Epithelial cell of prostate (primary cell): ENCODE results near the gene TXN2.
"Not testable (repeated sequence)": the region's sequence is repeated elsewhere in the genome, so short reads cannot be mapped to it uniquely, and the experiment has no call there.

ENCODE experiments used
- DNase-seq: peaks from one replicate; pipeline ENCODE4 v3.0.0-alpha.2; 2011; ENCODE audit warnings: low read depth, low spot score
- H3K27ac ChIP-seq: fragments of 450-650 bp; 2 replicates; pipeline ENCODE4 v1.5.1; 2017; ENCODE audit warnings: mild to moderate bottlenecking

The TXN2 gene

GRCh38 chr22:36481393-36482168, at the start of gene TXN2:
Gene TXN2 (minus strand): TSS chr22:36481640. CDS start chr22:36480837, 803 bp downstream.
- peak within 1 kb of the TSS; percentile 97 for H3K27ac ChIP-seq
- DNase-seq, result peak; percentile 85

DNA sequence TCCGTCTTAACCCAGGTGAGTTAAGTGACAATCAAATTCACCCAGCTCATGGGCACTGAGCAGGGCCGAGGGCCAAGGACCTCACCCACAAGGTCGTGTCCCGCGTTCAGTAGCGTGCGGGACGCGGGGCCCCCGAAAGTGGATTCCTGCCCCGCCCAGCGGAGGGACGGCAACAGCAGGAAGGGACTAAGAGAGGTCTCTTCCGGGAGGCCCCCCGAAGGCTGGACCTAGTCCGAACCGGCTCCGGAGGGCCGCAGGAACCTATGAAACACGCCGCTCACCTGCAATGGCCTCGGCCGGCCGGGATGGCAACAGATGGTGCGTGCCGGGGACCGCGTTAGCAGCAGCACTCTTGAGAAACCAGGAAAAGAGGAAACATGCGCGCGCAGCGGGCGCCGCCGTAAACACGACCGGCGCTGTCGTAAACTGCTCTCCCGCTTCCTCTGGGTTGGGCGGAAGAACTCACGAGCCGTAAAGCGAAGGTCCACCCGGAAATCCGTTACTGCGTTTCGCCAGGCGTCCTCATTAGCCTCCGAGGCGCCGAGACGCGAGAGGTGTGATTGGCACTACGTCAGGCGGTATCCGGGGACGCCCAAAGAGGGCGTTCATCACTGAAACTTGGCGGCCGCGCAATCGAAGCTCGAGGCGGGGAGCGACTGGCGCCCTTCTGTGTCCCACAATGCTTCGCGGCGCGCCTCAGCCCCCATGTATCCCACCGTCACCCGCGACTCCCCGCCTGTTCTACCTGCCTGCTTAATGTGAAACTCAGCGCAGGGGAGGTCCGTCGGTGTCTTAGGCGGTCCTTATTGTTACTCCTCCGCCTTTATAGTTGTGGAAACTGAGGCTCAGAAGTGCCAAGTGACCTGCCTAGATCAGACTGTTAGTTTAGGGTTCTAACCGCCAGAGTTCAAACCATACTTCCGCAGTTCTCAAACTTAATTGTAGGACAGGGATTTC, 47.6 kb upstream of the TXN2 start, which contains the start of gene EIF3D:
Gene EIF3D, minus strand, starts transcription at position 372 of the 957 bp plus-strand sequence. CDS start 3,045 bp downstream, outside the sequence.
- peak; percentile 99 for DNase-seq
- peak within 1 kb of the TSS; percentile 95 for H3K27ac ChIP-seq

DNA sequence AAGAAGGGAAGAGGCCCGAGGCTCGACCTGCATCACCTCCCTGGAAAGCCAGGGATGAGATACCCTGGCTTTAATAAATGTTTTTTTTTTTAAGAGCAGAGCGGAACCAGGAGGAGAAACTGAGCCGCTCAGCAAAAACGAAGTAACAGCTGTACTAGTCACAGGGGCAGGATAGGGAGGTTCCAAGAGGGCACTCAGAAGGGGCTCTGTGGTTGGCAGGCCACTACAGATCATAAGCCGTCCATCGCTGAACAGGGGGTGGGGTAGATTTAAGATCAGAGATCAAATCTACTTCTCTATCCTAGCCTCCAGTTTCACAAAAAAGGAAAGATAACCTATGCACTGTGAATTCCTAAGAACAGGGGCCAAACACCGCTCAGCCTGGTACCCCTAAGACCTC, 46.9 kb upstream of the TXN2 start:
- no peak for DNase-seq
- peak overlapping the region; percentile 95 for H3K27ac ChIP-seq

DNA sequence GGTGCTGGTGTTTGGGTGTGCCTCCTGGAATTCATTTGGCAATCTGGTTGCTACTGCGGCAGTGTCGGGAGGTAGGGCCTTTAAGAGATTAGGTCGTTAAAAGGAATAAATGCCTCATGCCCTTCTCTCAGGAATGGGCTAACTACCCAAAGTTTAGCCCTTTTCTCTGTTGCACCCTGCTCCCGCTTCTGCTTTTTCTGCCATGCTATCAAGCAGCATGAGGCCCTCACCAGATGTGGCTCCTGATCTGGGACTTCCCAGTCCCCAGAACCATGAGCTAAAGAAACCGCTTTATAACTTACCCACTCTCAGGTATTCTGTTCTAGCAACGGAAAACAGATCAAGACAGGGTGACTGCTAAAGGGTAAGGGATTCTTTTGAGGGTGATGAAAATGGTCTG, 41.2 kb upstream of the TXN2 start:
- DNase-seq, result no peak

GRCh38 chr22:36520423-36520822, 39.0 kb upstream of the TXN2 start:
- H3K27ac ChIP-seq, result no peak overlapping the region

More for the DNA sequence above, 41.2 kb upstream of the TXN2 start:
- no peak overlapping the region for H3K27ac ChIP-seq

DNA sequence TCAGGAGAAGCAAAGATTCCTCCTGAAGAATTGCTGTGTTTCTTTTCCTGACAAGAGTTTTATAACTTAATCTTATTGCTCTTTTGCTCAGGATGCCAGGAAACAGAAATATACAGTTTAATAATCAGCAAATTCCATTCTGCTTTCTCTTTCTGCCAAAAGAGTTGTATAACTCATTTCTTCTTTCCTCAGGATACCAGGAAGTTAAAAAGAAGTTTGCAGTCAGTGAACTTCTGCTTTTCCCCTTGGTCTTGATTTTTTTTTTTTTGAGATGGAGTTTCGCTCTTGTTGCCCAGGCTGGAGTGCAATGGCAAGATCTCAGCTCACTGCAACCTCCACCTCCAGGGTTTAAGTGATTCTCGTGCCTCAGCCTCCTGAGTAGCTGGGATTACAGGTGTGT, 38.5 kb upstream of the TXN2 start:
- H3K27ac ChIP-seq, DNase-seq: not testable (repeated sequence)

More at GRCh38 chr22:36520423-36520822, 39.0 kb upstream of the TXN2 start:
- no peak for DNase-seq

DNA sequence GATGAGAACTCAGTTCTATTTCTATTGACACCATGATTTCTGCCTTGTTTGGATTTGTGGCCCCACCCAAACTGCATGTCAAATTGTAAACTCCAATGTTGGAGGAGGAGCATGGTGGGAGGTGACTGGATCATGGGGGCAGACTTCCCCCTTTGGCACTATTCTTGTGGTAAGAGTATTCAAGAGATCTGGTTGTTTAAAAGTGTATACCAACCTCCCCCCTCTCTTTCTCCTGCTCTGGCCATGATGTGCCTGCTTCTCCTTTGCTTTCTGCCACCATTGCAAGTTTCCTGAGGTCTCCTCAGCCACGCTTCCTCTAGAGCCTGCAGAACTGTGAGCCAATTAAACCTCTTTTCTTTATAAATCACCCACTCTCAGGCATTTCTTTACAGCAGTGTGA, 33.3 kb upstream of the TXN2 start:
- DNase-seq, result no peak
- no peak overlapping the region for H3K27ac ChIP-seq

DNA sequence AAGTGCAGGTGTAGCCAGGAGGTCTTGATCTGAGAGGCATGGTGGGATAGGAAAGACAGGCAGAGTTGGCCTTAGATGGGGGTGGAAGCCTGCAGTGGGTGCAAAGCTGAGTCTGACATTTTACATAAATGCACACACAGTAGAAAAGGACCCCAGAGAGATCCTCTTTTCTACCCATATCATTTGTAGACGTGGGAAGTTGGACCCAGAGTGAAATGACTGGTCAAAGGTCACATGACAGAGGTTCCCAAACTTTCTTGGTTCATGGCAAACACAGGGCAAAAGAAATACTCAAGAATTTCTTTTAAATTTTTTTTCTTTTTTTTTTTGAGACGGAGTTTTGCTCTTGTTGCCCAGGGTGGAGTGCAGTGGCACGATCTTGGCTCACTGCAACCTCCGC, 31.6 kb upstream of the TXN2 start:
- H3K27ac ChIP-seq, result no peak overlapping the region
- no peak for DNase-seq

DNA sequence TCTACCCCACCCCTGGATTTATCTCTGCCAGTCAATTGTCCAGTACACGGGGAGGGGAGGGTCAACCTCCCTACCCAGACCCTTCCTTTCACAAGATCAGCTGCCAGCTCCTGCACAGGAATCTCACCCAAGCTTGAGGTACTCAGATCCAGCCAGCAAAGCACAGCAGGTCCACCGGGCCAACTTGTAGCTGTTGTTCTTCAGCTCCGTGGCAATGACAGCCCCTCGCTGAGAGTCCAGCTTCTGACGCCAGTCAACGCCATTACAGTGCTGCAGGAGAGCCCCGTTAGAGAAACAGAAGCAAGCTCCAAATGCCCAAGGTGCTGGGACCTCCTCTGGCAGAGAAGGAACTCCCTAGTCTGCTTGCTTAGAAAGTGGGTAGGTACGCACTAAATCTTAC, 30.9 kb upstream of the TXN2 start:
- no peak for DNase-seq
- no peak overlapping the region for H3K27ac ChIP-seq

- DNase-seq, result no peak
- no peak overlapping the region for H3K27ac ChIP-seq
Observed at GRCh38 chr22:36510966-36511881, 29.8 kb upstream of the TXN2 start.

- no peak overlapping the region for H3K27ac ChIP-seq
- no peak for DNase-seq
Observed at GRCh38 chr22:36510384-36510783, 28.9 kb upstream of the TXN2 start.

DNA sequence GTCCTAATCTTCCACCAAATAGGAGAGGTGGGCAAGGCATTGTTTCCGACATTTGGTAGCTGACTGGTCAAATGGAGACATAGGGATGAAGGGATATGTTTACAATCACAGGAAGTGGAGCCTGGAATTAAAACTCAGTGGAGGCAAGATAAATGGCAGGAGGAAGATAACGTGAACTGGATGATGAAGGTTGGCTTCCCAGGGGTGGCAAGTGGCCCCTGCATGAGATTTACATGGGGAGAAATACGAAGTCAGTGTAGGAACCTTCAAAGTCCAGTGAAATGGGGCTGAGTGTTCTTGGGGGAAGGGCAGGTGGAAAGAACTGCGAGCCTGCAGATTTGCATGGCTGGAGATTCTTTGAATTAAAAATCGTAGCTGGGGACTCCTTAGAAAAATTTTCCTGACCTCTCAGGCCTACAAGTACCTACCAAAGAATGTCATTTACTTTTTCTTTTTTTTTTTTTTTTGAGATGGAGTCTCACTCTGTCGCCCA, 26.1 kb upstream of the TXN2 start:
- H3K27ac ChIP-seq, result no peak overlapping the region
- no peak for DNase-seq

DNA sequence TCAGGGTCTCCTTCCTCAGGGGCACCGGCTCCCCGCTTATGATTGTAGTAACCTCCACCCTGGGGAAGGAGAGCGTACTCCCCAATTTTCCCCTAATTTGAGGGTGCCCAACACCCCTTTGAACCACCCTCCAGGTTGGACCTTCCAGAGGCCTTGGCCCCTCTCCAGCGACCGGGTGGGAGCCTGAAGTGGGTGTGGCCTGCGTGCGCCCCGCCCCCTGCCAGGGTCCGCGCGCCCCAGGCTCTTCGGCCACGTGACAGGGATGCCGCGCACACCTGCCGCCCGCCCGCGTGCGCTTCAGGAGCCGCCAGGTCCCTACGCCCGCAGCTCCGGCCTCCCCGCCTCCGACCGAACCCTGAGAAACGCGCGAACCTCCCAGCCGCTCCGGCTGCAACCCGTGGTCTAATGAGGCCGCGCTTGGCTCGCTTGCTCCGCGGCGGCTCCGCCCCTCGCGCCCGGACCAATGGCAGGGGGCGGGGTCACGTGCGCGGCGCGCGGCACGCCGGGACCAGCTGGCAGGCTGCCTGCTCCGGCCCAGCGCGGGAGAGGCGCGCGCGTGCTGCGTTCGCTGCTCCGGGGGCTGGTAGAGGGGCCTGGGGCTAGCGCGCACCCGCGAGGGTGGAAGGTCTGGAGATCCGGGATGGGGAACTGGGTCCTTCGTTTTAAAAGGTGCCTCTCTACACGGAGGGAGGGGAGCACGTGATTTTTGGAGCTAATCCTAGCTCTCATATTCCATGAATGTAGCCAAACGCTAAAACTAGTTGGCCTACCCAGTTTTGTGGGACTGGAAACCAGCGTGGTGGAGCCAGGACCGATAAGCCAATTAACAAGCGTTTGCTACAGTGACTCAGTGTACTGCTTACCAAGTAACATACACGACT, 25.4 kb upstream of the TXN2 start, which contains the start of gene FOXRED2:
Gene FOXRED2, minus strand, starts transcription at position 404 of the 881 bp plus-strand sequence. CDS start 618 bp downstream, outside the sequence.
- H3K27ac ChIP-seq, result no peak within 1 kb of the TSS
- DNase-seq, result no peak

DNA sequence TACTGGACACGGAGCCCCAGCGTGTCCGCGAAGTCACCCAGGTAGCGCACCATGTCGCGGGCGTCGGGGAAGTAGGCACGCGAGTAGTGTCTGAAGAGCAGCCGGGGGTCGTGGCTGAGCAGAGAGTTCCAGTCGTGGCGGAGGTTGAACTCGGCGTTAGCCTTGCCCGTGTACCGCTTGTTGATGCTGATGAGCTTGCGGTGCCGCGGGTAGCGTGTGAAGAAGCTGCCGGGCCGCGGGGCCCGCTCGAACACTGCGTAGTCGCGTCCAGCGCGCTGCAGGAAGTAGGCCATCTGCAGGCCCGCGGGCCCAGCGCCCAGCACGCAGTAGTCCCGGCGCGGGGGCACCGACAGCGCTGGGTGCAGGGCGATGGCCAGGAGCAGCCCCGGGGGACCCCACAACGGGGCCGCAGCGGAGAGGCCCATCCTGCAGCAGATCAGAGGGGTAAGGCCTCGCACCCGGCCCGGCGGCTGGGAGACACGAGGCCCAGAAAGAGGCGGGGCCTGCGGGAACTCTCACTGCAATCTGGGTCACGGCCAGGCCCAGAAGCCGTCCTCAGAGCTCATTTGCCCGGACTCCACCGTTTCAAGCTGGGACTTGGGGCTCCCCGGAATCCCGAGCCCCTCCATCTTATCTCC, 24.7 kb upstream of the TXN2 start:
- no peak overlapping the region for H3K27ac ChIP-seq
- DNase-seq, result no peak

DNA sequence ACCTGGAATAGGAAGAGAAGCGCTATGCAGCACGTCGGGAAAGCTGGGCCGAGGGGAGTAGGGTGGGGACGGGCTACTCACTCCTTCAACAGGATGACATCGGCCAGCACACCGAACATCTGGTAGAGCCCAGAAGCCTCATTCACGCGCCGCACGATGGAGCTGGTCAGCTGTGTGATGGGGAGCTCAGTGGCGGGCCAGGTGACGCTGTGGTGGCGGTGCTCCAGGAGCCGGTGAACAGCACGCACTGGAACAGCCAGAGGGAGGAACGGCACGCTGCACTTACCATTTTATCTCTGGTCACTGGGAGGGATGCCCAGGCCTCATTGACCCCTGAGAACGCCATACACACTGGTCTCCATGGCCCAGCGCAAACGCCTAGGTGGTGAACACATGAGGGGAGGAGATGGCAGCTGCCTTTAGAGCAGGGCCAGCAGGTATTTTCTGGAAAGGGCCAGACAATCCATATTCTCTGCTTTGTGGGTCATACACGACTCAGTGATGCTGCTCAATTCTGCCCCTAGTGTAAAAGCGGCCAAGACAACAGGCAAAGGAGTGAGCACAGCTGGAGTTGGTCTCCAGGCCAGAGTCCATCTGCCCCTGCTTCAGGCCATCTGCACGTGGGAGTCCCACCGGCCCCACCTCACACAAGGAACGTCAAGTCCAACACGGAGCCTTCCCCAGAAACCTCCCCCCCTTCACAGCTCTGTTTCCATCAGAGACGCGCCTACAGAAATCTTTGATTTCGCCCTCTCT, 16.6 kb upstream of the TXN2 start:
- DNase-seq, result no peak
- no peak overlapping the region for H3K27ac ChIP-seq

DNA sequence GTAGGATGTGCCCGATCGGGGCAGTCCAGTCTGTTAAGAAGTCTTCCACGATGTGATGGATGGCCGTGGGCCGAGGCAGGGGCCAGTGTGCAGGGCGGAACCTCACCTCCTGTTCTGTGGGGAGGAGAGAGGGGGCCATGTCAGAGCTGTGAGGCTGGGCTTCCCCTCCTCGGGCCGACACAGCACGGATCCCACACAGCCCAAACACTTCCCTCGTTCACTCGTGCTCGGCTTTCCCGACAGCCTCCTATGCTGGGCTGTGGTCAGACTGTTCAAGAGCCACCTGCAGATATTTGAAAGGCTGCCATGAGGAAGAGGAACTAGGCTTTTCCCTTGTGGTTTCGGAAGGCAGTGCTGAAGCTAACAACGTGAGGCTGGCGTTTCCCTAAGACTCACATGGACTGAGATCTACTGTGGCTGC, 12.3 kb upstream of the TXN2 start:
- no peak for DNase-seq
- H3K27ac ChIP-seq, result no peak overlapping the region

GRCh38 chr22:36492109-36492508, 10.7 kb upstream of the TXN2 start:
- H3K27ac ChIP-seq, result no peak overlapping the region
- DNase-seq, result no peak
